Measurements from ENCODE around the gene PCNX1. TPM values are rescaled to one million over a fixed set of nuclear protein-coding genes. Genes with fewer than 3 reads are reported as not detected.

The PCNX1 gene
- total RNA-seq, 6 experiments from 2014 or later = 35.1 to 49.6 (median 41.1) TPM

GRCh38 chr14:71130491-71131179 lies 223.4 kb downstream of the PCNX1 start:
- Mint-ChIP-seq H3K27ac (peak overlapping the region; percentile 96), H3K36me3 (ENCODE audit: low read depth) (peaks cover 7% of the 10 kb centered on the region; the same call in 1 of the 2 replicates), H3K4me1 (ENCODE audit: low read depth) (peaks cover 42% of the 10 kb centered on the region), H3K9me3 (peaks cover 6% of the 10 kb centered on the region; the same call in 1 of the 2 replicates), H3K27me3 (ENCODE audit: insufficient read depth) (no peaks in the 10 kb centered on the region), H3K4me3 (peak overlapping the region; percentile 83)
- no peak for TF ChIP-seq CTCF (IDR thresholded peaks at IDR 0.05)
- DNase-seq = peak; percentile 87

- Mint-ChIP-seq H3K36me3 (ENCODE audit: low read depth) (peaks cover 19% of the 10 kb centered on the region; the same call in 1 of the 2 replicates), H3K4me1 (ENCODE audit: low read depth) (peaks cover 48% of the 10 kb centered on the region), H3K27ac (no peak overlapping the region), H3K4me3 (no peak overlapping the region), H3K9me3 (peaks cover 10% of the 10 kb centered on the region), H3K27me3 (ENCODE audit: insufficient read depth) (no peaks in the 10 kb centered on the region; the same call in 1 of the 2 replicates)
- TF ChIP-seq CTCF (IDR thresholded peaks at IDR 0.05) = no peak
- DNase-seq = no peak
Measured at GRCh38 chr14:71133296-71133695, 226.0 kb downstream of the PCNX1 start.

- Mint-ChIP-seq H3K27me3 (ENCODE audit: insufficient read depth) (no peaks in the 10 kb centered on the region; the same call in 1 of the 2 replicates), H3K9me3 (peaks cover 10% of the 10 kb centered on the region), H3K27ac (no peak overlapping the region), H3K4me1 (ENCODE audit: low read depth) (peaks cover 56% of the 10 kb centered on the region), H3K36me3 (ENCODE audit: low read depth) (peaks cover 19% of the 10 kb centered on the region; the same call in 1 of the 2 replicates), H3K4me3 (no peak overlapping the region)
- DNase-seq = no peak
- no peak for TF ChIP-seq CTCF (IDR thresholded peaks at IDR 0.05)
Measured at GRCh38 chr14:71135496-71135895, 228.2 kb downstream of the PCNX1 start.

GRCh38 chr14:71135911-71136310 lies 228.7 kb downstream of the PCNX1 start:
- TF ChIP-seq CTCF (IDR thresholded peaks at IDR 0.05) = no peak
- Mint-ChIP-seq H3K27me3 (ENCODE audit: insufficient read depth) (no peaks in the 10 kb centered on the region; the same call in 1 of the 2 replicates), H3K9me3 (peaks cover 10% of the 10 kb centered on the region), H3K4me3 (no peak overlapping the region), H3K4me1 (ENCODE audit: low read depth) (peaks cover 56% of the 10 kb centered on the region), H3K36me3 (ENCODE audit: low read depth) (peaks cover 19% of the 10 kb centered on the region; the same call in 1 of the 2 replicates), H3K27ac (no peak overlapping the region)
- no peak for DNase-seq

GRCh38 chr14:71136386-71137060 lies 229.3 kb downstream of the PCNX1 start:
- H3K27ac Mint-ChIP-seq = no peak overlapping the region
- H3K36me3 Mint-ChIP-seq (ENCODE audit: low read depth) = peaks cover 19% of the 10 kb centered on the region; the same call in 1 of the 2 replicates
- peaks cover 56% of the 10 kb centered on the region for H3K4me1 Mint-ChIP-seq (ENCODE audit: low read depth)
- DNase-seq = no peak
- no peak for TF ChIP-seq CTCF (IDR thresholded peaks at IDR 0.05)
- H3K27me3 Mint-ChIP-seq (ENCODE audit: insufficient read depth) = no peaks in the 10 kb centered on the region; the same call in 1 of the 2 replicates
- H3K9me3 Mint-ChIP-seq = peaks cover 10% of the 10 kb centered on the region
- H3K4me3 Mint-ChIP-seq = no peak overlapping the region

All from HFFc6 (cell line).